HepG2 (cell line): Measurements from ENCODE around the gene TRIM28. TPM values are rescaled to one million over a fixed set of nuclear protein-coding genes. Genes with fewer than 3 reads are reported as not detected.

Source experiments
- ATAC-seq: fragments of 200-7000 bp; cut with Tn5 transposase; 3 replicates; pipeline ENCODE4 v1.9.1; 2020; ENCODE audit warnings: mild to moderate bottlenecking, moderate library complexity
- BruUV-seq: library from RNA; stranded (reverse); fragments of 400-500 nt; replicated peaks from 2 replicates; lab custom pipeline; 2021; lab: Mats Ljungman, UMichigan
- CTCF ChIA-PET: fragments of 300-600 bp; formaldehyde crosslinking; extraction: SDS; loops from one replicate; lab custom pipeline; 2021; ENCODE audit warnings: low total read pairs, inconsistent platforms, low intra/inter-chr PET ratio; lab: Yijun Ruan, JAX
- POLR2A ChIA-PET: fragments of 350-600 bp; sonication (Branson Sonifier 250); formaldehyde crosslinking; loops from one replicate; lab custom pipeline; 2020; ENCODE audit warnings: antibody characterized with exemption, inconsistent platforms; lab: Yijun Ruan, JAX
- DNase-seq: peaks from one replicate; pipeline ENCODE4 v3.0.0-alpha.2; 2015; ENCODE audit warnings: low spot score
- FAIRE-seq: peaks from 3 replicates; lab custom pipeline; 2011; peaks lifted over from hg19 to GRCh38; lab: Jason Lieb, UNC
- H2AFZ ChIP-seq: one replicate; pipeline ENCODE4 v1.6.1; 2011; ENCODE audit warnings: low read length, inconsistent platforms
- H3K27ac ChIP-seq: fragments of 300-600 bp; 3 replicates; pipeline ENCODE4 v1.8.0; 2011; ENCODE audit warnings: mixed run types, mild to moderate bottlenecking, mixed read lengths, low read length, inconsistent platforms; ENCODE audit not compliant: insufficient read depth; ENCODE audit errors: extremely low read length
- H3K27me3 ChIP-seq, 2 experiments: fragments of 200-600 bp in 1 of 2; 2 replicates in 1 of 2; 3 replicates in 1 of 2; pipeline versions ENCODE4 v1.6.0 to v1.8.0; 2011; ENCODE audit warnings: low read length in 2 of 2, mild to moderate bottlenecking in 2 of 2, moderate library complexity in 2 of 2, inconsistent platforms in 1 of 2; ENCODE audit not compliant: insufficient read depth in 2 of 2, control insufficient read depth in 1 of 2
- H3K36me3 ChIP-seq, 2 experiments: fragments of 200-600 bp in 1 of 2; replicated peaks in 1 of 2; 2 replicates in 1 of 2; 3 replicates in 1 of 2; pipeline versions ENCODE4 v1.5.1 to v1.8.0; 2011; ENCODE audit warnings: low read length in 2 of 2, inconsistent platforms in 1 of 2; ENCODE audit not compliant: insufficient read depth in 2 of 2, control insufficient read depth in 1 of 2
- H3K4me1 ChIP-seq: 2 replicates; pipeline ENCODE4 v1.5.1; 2012; ENCODE audit warnings: low read length, inconsistent platforms; ENCODE audit not compliant: insufficient read depth
- H3K4me2 ChIP-seq: 2 replicates; pipeline ENCODE4 v1.6.0; 2011; ENCODE audit warnings: low read depth, low read length, inconsistent platforms
- H3K4me3 ChIP-seq, 3 experiments: fragments of 200-600 bp in 1 of 3; sonication (generic), shearing (Covaris generic) in 1 of 3; replicated peaks in 1 of 3; 2 replicates each; pipeline ENCODE4 v1.5.1; 2011 to 2016; ENCODE audit warnings: low read length in 3 of 3, inconsistent platforms in 2 of 3, low read depth in 2 of 3, mild to moderate bottlenecking in 2 of 3, control low read depth in 1 of 3, mixed read lengths in 1 of 3; ENCODE audit not compliant: insufficient read depth in 1 of 3
- H3K79me2 ChIP-seq: one replicate; pipeline ENCODE4 v1.6.1; 2011; ENCODE audit warnings: low read length, inconsistent platforms; ENCODE audit not compliant: insufficient read depth
- H3K9ac ChIP-seq: 2 replicates; pipeline ENCODE4 v1.6.0; 2011; ENCODE audit warnings: mild to moderate bottlenecking, low read depth, low read length, inconsistent platforms; ENCODE audit not compliant: insufficient read depth
- H3K9me3 ChIP-seq: 2 replicates; pipeline ENCODE4 v1.5.1; 2012; ENCODE audit warnings: mild to moderate bottlenecking, low read length
- H4K20me1 ChIP-seq: 2 replicates; pipeline ENCODE4 v1.6.0; 2011; ENCODE audit warnings: inconsistent platforms, mild to moderate bottlenecking, low read length, moderate library complexity; ENCODE audit not compliant: insufficient read depth
- AGO1 ChIP-seq: fragments of 200-400 bp; formaldehyde crosslinking; IDR thresholded peaks from 2 replicates; pipeline ENCODE4 v1.6.1; 2017; ENCODE audit warnings: mild to moderate bottlenecking, low read depth, low read length, moderate library complexity; ENCODE audit not compliant: poor library complexity, severe bottlenecking
- BRCA1 ChIP-seq: sonication (generic); formaldehyde crosslinking; IDR thresholded peaks from 2 replicates; pipeline ENCODE4 v1.4.0; 2020; ENCODE audit warnings: missing genetic modification reagents
- CEBPG ChIP-seq: IDR thresholded peaks from 2 replicates; pipeline ENCODE4 v1.6.1; 2016
- GATA4 ChIP-seq: sonication (generic); IDR thresholded peaks from 2 replicates; pipeline ENCODE4 v1.6.1; 2016; ENCODE audit warnings: antibody characterized with exemption, low read depth, borderline replicate concordance
- HDAC6 ChIP-seq: fragments of 200-600 bp; sonication (generic); IDR thresholded peaks from 2 replicates; pipeline ENCODE4 v1.7.0; 2017; ENCODE audit warnings: mild to moderate bottlenecking, antibody characterized with exemption, low read length, low read depth
- HES4 ChIP-seq: sonication (generic); formaldehyde crosslinking; IDR thresholded peaks from 2 replicates; pipeline ENCODE4 v1.9.0; 2021; ENCODE audit warnings: mild to moderate bottlenecking, missing genetic modification reagents, borderline replicate concordance
- HOXA7 ChIP-seq: sonication (generic); formaldehyde crosslinking; IDR thresholded peaks from 2 replicates; pipeline ENCODE4 v1.8.1; 2022; ENCODE audit warnings: mild to moderate bottlenecking, missing genetic modification reagents, moderate library complexity
- RBFOX2 ChIP-seq: fragments of 200-400 bp; formaldehyde crosslinking; IDR thresholded peaks from 2 replicates; pipeline ENCODE4 v1.6.1; 2017; ENCODE audit warnings: low read depth, mild to moderate bottlenecking, low read length
- SETDB1 ChIP-seq: sonication (generic); formaldehyde crosslinking; IDR thresholded peaks from 2 replicates; pipeline ENCODE4 v1.5.1; 2020; ENCODE audit warnings: missing genetic modification reagents, mild to moderate bottlenecking, borderline replicate concordance
- SMARCE1 ChIP-seq: fragments of 450-650 bp; IDR thresholded peaks from 2 replicates; pipeline ENCODE4 v1.6.1; 2017; ENCODE audit warnings: borderline replicate concordance
- SMYD3 ChIP-seq: sonication (generic); formaldehyde crosslinking; IDR thresholded peaks from 2 replicates; pipeline ENCODE4 v1.8.1; 2023; ENCODE audit warnings: mild to moderate bottlenecking, missing genetic modification reagents
- SNRNP70 ChIP-seq: fragments of 200-400 bp; formaldehyde crosslinking; IDR thresholded peaks from 2 replicates; pipeline ENCODE4 v1.6.1; 2017; ENCODE audit warnings: mild to moderate bottlenecking, low read depth, low read length, moderate library complexity
- ZFYVE20 ChIP-seq: sonication (generic); formaldehyde crosslinking; IDR thresholded peaks from 2 replicates; pipeline ENCODE4 v1.8.0; 2023; ENCODE audit warnings: low read depth, mild to moderate bottlenecking, moderate library complexity, missing genetic modification reagents, borderline replicate concordance
- ZMYM2 ChIP-seq: sonication (generic); formaldehyde crosslinking; IDR thresholded peaks from 2 replicates; pipeline ENCODE4 v1.8.0; 2022; ENCODE audit warnings: mild to moderate bottlenecking, missing genetic modification reagents
- ZNF234 ChIP-seq: sonication (generic); formaldehyde crosslinking; conservative IDR thresholded peaks from 2 replicates; pipeline ENCODE4 v1.5.1; 2020; ENCODE audit warnings: mild to moderate bottlenecking, missing genetic modification reagents
- ZNF235 ChIP-seq: sonication (generic); formaldehyde crosslinking; IDR thresholded peaks from 2 replicates; pipeline ENCODE4 v1.8.1; 2023; ENCODE audit warnings: mild to moderate bottlenecking, missing genetic modification reagents, borderline replicate concordance
- ZNF263 ChIP-seq: sonication (generic); formaldehyde crosslinking; IDR thresholded peaks from 2 replicates; pipeline ENCODE4 v1.4.0; 2020; ENCODE audit warnings: missing genetic modification reagents
- ZNF343 ChIP-seq: sonication (generic); formaldehyde crosslinking; IDR thresholded peaks from 2 replicates; pipeline ENCODE4 v1.4.0; 2020; ENCODE audit warnings: mild to moderate bottlenecking, missing genetic modification reagents
- ZNF790 ChIP-seq: sonication (generic); formaldehyde crosslinking; IDR thresholded peaks from 2 replicates; pipeline ENCODE4 v1.8.0; 2022; ENCODE audit warnings: missing genetic modification reagents, mild to moderate bottlenecking, borderline replicate concordance
- ZNF878 ChIP-seq: sonication (generic); formaldehyde crosslinking; IDR thresholded peaks from 2 replicates; pipeline ENCODE4 v1.8.1; 2023; ENCODE audit warnings: mild to moderate bottlenecking, missing genetic modification reagents, moderate library complexity
- WGBS: methylation state at CpG from one replicate; pipeline ENCODE4 v1.1.6; 2017; ENCODE audit warnings: low lambda C conversion rate; 5-methylcytosine and 5-hydroxymethylcytosine counted together
- in situ Hi-C: cut with HindIII; loops from 2 replicates; pipeline ENCODE4 v1.10.0; 2017; ENCODE audit warnings: low pct_unique_long_range_greater_than_20kb; ENCODE audit not compliant: extremely low pct_ligation_motif_present
- intact Hi-C: fragments of 100-400 bp; cut with micrococcal nuclease; formaldehyde crosslinking; loops from one replicate; pipeline ENCODE4 v1.10.0; 2022; ENCODE audit not compliant: unreplicated experiment
- polyA plus RNA-seq, 8 experiments: library from polyadenylated mRNA; depleted of rRNA in 3 of 8; stranded (reverse) in 7 of 8; unstranded in 1 of 8; fragments of >200 nt; fragmentation: Illumina TruSeq in 4 of 8; extraction: Trizol in 4 of 8; gene quantifications; 2 replicates each; pipeline versions ENCODE4 v1.2.1 to v1.2.3, GENCODE V29; 2011 to 2016; ENCODE audit warnings: low read depth in 4 of 8, missing spikeins in 1 of 8, mixed read lengths in 1 of 8; ENCODE audit not compliant: insufficient read depth in 1 of 8
- total RNA-seq, 5 experiments: library from RNA; depleted of rRNA; stranded (reverse); fragments of >200 nt; fragmentation: Illumina TruSeq; extraction: Trizol; gene quantifications; 2 replicates each; pipeline ENCODE4 v1.2.3, GENCODE V29; 2016; ENCODE audit warnings: low read depth in 1 of 5
- TF ChIP-seq, protein P1 (sequence below): sonication (generic); formaldehyde crosslinking; IDR thresholded peaks from 2 replicates; pipeline ENCODE4 v1.8.0; 2023; ENCODE audit warnings: mild to moderate bottlenecking, missing genetic modification reagents
- TF ChIP-seq, protein P2 (sequence below): sonication (generic); formaldehyde crosslinking; IDR thresholded peaks from 2 replicates; pipeline ENCODE4 v1.5.0; 2020; ENCODE audit warnings: mild to moderate bottlenecking, missing genetic modification reagents

Gene TRIM28
- total and polyA plus RNA-seq, 2 of the 13 experiments (the other 11 are each of a cell fraction or from before 2014, with no cell fraction given), result 361 to 439 TPM

DNA sequence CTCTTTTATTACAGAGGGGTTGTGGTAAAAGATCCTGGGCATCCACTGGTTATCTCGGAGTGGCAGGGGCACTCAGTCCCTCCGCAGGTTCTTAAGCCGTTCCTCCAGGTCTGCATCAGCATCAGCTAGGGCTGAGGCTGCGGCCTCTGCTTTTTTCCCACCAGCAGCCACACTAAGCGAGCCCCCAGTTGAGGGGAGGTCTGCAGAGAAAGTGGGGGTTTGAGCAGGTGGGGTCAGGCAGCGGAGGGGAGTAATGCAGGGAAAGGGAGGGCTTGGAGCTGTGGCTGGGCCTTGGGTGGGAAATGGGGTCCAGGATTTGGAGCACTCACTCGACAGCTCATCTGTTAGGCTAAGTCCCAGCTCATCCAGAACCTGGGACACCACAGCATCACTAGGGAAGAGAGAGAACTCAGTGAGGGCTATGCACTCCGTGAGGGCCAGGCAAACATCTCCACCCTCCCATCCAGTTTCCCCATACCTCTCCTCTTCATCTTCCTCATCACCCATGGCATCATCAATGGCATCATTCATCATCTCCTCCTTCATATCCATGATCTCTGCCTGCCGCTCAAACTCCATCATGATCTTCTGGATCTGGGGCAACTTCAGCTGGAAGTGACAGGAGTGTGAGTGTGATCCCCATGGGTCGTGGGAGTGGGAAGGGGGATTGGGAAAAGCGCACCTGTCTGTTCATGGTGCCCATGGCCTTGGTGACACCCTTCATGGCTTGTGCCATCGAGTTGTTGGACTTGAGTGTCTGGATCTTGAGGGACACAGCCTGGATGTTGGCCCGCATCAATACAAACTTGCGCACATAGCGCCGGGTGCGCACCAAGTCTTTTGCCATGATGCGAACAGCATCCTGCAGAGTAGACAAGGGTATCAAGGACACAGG lies 8.0 kb downstream of the TRIM28 start (continued):
- no peak for TF ChIP-seq HDAC6
- no peak for TF ChIP-seq ZNF234 (CRISPR knock-in tag)
- no peak for TF ChIP-seq ZFYVE20 (CRISPR knock-in tag)
- TF ChIP-seq SNRNP70, result no peak
- TF ChIP-seq, protein P1, sequence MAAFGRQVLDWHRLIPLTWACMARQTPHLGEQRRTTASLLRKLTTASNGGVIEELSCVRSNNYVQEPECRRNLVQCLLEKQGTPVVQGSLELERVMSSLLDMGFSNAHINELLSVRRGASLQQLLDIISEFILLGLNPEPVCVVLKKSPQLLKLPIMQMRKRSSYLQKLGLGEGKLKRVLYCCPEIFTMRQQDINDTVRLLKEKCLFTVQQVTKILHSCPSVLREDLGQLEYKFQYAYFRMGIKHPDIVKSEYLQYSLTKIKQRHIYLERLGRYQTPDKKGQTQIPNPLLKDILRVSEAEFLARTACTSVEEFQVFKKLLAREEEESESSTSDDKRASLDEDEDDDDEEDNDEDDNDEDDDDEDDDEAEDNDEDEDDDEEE (CRISPR knock-in tag), result no peak
- TF ChIP-seq ZNF343 (CRISPR knock-in tag), result no peak
- no peak for TF ChIP-seq SETDB1
- TF ChIP-seq ZNF878 (CRISPR knock-in tag), result no peak
- no peak for TF ChIP-seq ZNF235 (CRISPR knock-in tag)
- no peak for TF ChIP-seq SMARCE1
- peak; percentile 45 for TF ChIP-seq AGO1
- TF ChIP-seq ZNF263 (CRISPR knock-in tag), result no peak

DNA sequence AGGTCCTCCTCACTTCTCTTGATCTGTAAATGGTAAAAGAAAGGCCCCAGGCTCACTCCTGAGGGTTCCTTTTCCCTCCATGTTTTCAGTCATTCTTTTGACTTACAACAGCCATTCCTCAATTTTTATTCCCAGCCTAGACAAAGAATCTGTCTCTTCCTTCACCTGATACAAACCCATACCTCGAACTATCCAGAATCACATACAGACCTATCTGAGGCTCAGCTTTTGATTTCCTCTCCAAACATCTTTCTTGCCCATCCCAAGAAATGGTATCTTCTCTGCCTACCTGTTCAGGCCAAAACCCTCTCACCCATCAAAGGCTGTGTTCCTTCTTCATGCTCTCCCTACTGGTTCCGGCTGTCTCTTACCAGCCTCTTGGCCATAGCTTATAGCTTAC lies 8.8 kb downstream of the TRIM28 start:
- intact Hi-C loops (no loop called here), in situ Hi-C loops (no loop called here)
- no peaks in the 10 kb centered on the region for H3K27me3 ChIP-seq
- no peak overlapping the region for H3K4me2 ChIP-seq
- POLR2A ChIA-PET, result interaction anchor here (0.6 to 3.5 kb wide), 3 partner anchors 8 to 33 kb away, joined by 3 to 58 read pairs (median 31); partner anchors contain the start of genes TRIM28 and ZBTB45
- peak overlapping the region; percentile 34 for H3K27ac ChIP-seq
- H4K20me1 ChIP-seq, result peaks cover 22% of the 10 kb centered on the region
- DNase-seq, result no peak
- H3K4me1 ChIP-seq, result peaks cover 32% of the 10 kb centered on the region
- peaks cover 26% of the 10 kb centered on the region for H3K79me2 ChIP-seq
- BruUV-seq, result no TSS peak
- no peak overlapping the region for H2AFZ ChIP-seq
- FAIRE-seq, result no peak
- CTCF ChIA-PET, result no interaction called here
- no peaks in the 10 kb centered on the region for H3K9me3 ChIP-seq
- ATAC-seq, result no peak
- H3K4me3 ChIP-seq, result no peak overlapping the region
- peaks cover 35 to 58% of the 10 kb centered on the region in 2 experiments for H3K36me3 ChIP-seq
- 99% methylated on average over 2 of the region's 2 CpGs for WGBS
- H3K9ac ChIP-seq, result no peak overlapping the region
- TF ChIP-seq GATA4, result no peak
- no peak for TF ChIP-seq SMYD3 (CRISPR knock-in tag)
- no peak for TF ChIP-seq BRCA1 (CRISPR knock-in tag)
- no peak for TF ChIP-seq ZNF790
- no peak for TF ChIP-seq ZMYM2 (CRISPR knock-in tag)
- TF ChIP-seq HES4 (CRISPR knock-in tag), result no peak
- TF ChIP-seq HOXA7 (CRISPR knock-in tag), result no peak
- TF ChIP-seq, protein P2, sequence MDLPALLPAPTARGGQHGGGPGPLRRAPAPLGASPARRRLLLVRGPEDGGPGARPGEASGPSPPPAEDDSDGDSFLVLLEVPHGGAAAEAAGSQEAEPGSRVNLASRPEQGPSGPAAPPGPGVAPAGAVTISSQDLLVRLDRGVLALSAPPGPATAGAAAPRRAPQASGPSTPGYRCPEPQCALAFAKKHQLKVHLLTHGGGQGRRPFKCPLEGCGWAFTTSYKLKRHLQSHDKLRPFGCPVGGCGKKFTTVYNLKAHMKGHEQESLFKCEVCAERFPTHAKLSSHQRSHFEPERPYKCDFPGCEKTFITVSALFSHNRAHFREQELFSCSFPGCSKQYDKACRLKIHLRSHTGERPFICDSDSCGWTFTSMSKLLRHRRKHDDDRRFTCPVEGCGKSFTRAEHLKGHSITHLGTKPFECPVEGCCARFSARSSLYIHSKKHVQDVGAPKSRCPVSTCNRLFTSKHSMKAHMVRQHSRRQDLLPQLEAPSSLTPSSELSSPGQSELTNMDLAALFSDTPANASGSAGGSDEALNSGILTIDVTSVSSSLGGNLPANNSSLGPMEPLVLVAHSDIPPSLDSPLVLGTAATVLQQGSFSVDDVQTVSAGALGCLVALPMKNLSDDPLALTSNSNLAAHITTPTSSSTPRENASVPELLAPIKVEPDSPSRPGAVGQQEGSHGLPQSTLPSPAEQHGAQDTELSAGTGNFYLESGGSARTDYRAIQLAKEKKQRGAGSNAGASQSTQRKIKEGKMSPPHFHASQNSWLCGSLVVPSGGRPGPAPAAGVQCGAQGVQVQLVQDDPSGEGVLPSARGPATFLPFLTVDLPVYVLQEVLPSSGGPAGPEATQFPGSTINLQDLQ (CRISPR knock-in tag), result no peak
- no peak for TF ChIP-seq CEBPG
- no peak for TF ChIP-seq RBFOX2
